ENCODE measurements around the gene FAM241A. TPM values are rescaled to one million over a fixed set of nuclear protein-coding genes. Genes with fewer than 3 reads are reported as not detected.
"Not testable (repeated sequence)": the region's sequence is repeated elsewhere in the genome, so short reads cannot be mapped to it uniquely, and the experiment has no call there.

Gene FAM241A
- total RNA-seq, 2 donors from 2014 or later, result 4.2 to 5.0 TPM

DNA sequence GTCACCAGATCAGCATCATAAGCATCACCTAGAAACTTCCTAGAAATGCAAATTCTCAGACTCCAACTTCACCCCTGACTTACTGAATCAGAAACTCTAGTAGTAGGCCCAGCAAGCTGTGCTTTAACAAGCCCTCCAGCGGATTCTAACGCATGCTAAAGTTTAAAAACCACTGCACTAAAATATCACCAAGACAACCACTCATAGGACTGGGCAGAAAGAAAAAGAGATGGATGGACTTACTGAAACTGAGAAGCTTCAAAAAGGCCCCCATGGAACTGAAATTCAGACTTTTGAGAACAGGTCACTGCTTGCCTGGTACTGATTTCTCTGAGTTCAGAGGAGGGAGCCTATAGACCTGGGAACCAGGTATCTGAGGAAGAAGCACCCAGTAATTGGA lies 40.1 kb downstream of the FAM241A start:
- Mint-ChIP-seq H3K9me3 (no peaks in the 10 kb centered on the region), H3K4me3 (no peak overlapping the region), H3K36me3 (ENCODE audit: insufficient read depth in 2 of 2) (peaks cover 5 to 15% of the 10 kb centered on the region in 2 donors), H3K27me3 (ENCODE audit: low read depth) (no peaks in the 10 kb centered on the region), H3K27ac (no peak overlapping the region), H3K4me1 (ENCODE audit: low read depth) (peaks cover 48% of the 10 kb centered on the region)
- DNase-seq (no peak), ATAC-seq (replicated peaks in 1 of 2) (peak in 1 of 2 donors; percentile 39)

DNA sequence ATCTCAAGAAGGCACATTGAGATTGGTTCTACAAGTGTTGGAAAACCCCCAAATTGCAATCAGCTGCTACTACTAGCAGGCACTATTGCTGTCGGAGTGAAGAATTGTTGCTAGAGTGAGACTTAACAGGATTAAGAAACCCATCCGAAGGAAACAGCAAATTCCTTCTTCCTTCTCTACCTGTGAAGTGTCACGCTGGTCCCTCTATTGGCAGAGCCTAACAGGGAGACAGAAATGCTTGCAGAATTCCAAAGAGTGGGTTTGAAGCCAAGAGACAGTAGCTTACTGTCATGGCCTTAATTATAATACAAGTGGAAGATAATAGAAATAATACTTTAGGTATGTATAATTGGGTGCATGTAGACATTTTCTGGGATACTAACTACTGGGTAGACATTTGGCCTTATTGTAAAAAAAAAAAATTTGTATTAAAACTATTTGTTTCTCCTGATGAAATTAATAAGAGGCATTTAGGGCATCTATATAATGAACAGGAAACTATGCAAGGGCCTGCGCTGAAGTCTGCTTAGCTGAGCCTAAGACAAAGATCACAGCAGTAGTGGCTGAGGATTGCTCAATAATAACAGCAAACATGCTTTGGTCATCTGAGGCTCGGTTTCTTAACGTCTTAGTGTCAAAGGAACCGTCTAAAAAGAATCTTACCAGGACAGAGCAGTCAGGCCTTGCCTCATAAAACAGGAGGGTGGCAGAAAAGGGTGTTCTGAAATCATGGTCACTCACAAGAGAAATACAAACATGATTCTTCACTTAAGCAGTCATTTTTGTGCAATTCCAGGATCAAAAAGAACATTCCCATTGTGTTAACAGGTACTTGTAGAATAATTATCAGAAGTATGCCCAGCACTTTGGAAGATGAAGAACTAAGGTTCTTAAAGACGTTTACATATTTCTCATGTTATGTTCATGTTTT lies 40.8 kb downstream of the FAM241A start:
- Mint-ChIP-seq H3K9me3 (no peaks in the 10 kb centered on the region), H3K27ac (no peak overlapping the region), H3K4me1 (ENCODE audit: low read depth) (peaks cover 43% of the 10 kb centered on the region), H3K27me3 (ENCODE audit: low read depth) (no peaks in the 10 kb centered on the region), H3K4me3 (no peak overlapping the region), H3K36me3 (ENCODE audit: insufficient read depth in 2 of 2) (peaks cover 5 to 11% of the 10 kb centered on the region in 2 donors)
- ATAC-seq (replicated peaks in 1 of 2) (no peak), DNase-seq (no peak)

DNA sequence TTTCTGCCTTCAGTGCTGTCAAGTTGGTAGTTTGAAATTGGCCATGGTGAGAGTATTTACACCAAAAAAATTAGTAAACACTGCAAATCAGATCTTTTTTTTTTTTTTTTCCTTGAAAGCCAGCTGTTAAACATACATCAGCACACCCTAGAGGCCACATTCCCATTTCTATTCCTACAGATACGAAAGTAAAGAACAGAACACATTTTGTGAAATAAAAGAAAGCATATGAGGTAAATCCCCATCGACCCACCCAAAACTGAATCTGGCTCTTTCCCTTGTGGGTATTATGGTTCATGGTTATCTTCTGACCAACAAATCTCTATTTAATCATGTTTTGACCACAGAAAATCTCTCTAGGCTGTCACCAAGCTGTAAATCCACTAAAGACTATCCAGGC lies 44.5 kb downstream of the FAM241A start:
- H3K27ac Mint-ChIP-seq, result no peak overlapping the region
- DNase-seq, result no peak
- H3K27me3 Mint-ChIP-seq (ENCODE audit: low read depth), result no peaks in the 10 kb centered on the region
- peaks cover 4 to 5% of the 10 kb centered on the region in 2 donors for H3K36me3 Mint-ChIP-seq (ENCODE audit: insufficient read depth in 2 of 2)
- peaks cover 6% of the 10 kb centered on the region for H3K4me1 Mint-ChIP-seq (ENCODE audit: low read depth)
- ATAC-seq (replicated peaks in 1 of 2), result no peak
- H3K4me3 Mint-ChIP-seq, result no peak overlapping the region
- H3K9me3 Mint-ChIP-seq, result no peaks in the 10 kb centered on the region

DNA sequence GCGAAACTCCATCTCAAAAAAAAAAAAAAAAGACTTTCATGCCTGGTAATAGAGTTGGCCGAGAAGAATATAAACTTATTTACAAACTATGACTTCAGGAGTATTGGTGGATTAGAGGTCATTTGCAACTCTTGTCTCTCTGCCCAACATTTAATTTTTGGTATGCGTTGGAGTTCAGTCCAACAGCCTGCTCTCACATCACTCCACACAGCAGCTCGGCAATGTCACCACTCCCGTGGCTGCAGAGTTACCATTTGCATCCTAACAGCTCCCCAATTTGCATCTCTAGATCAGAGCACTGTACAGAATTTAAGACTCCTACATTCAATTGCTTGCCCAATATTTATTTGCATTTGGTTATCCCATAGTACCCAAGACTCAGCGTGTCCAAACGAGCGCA lies 45.4 kb downstream of the FAM241A start:
- H3K4me1 Mint-ChIP-seq (ENCODE audit: low read depth), result no peaks in the 10 kb centered on the region
- H3K27me3 Mint-ChIP-seq (ENCODE audit: low read depth), result no peaks in the 10 kb centered on the region
- H3K36me3 Mint-ChIP-seq (ENCODE audit: insufficient read depth in 2 of 2), result peaks cover 4 to 7% of the 10 kb centered on the region in 2 donors
- no peaks in the 10 kb centered on the region for H3K9me3 Mint-ChIP-seq
- DNase-seq (no peak), ATAC-seq (replicated peaks in 1 of 2) (no peak)
- no peak overlapping the region for H3K27ac Mint-ChIP-seq
- H3K4me3 Mint-ChIP-seq, result no peak overlapping the region

DNA sequence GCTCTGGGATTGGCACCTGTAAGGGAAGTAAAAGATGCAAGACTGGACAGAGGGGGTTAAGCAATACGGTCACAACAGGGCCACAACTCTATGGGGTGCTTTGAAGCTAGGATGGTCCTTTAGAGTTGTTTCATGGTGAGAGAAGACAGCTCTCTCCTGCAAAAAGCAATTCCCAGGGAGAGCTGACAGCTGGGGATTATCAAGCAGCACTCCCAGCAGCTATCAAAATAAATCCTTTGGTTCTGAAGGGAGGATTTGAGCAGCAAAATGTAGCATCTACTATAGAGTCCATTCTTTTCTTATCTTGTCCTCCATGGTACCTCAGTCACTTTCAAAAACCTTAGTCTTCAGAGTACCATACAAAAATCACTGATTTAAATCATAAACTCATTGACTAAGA lies 51.2 kb downstream of the FAM241A start:
- ATAC-seq (replicated peaks in 1 of 2), result no peak
- peaks cover 5% of the 10 kb centered on the region for H3K27me3 Mint-ChIP-seq (ENCODE audit: low read depth)
- H3K27ac Mint-ChIP-seq, result no peak overlapping the region
- H3K36me3 Mint-ChIP-seq (ENCODE audit: insufficient read depth in 2 of 2), result peaks cover 0 to 2% of the 10 kb centered on the region in 2 donors
- H3K9me3 Mint-ChIP-seq, result no peaks in the 10 kb centered on the region
- peaks cover 20% of the 10 kb centered on the region for H3K4me1 Mint-ChIP-seq (ENCODE audit: low read depth)
- H3K4me3 Mint-ChIP-seq, result no peak overlapping the region
- no peak for DNase-seq

DNA sequence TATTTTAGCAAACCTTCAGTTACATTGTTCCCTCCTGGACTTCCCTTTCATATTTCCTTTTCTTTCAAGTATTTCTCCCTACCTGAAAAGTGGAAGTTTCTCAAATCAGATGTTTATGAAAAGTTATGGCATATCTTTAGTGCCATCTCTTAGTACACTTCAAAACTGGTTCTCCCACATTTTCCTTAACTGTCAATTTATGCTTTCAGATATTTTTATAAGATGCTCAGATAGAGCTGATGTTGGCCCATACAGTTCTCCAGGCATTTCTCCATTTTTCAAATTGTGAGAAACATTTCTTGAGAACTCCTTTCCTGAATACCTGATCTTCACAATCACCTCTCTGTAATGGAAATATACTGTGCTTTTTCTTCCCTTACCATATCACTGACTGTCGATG lies 53.8 kb downstream of the FAM241A start:
- H3K4me1 Mint-ChIP-seq (ENCODE audit: low read depth), result peaks cover 20% of the 10 kb centered on the region
- DNase-seq (no peak), ATAC-seq (replicated peaks in 1 of 2) (peak; percentile 37 to 49)
- peaks cover 0 to 2% of the 10 kb centered on the region in 2 donors for H3K36me3 Mint-ChIP-seq (ENCODE audit: insufficient read depth in 2 of 2)
- no peaks in the 10 kb centered on the region for H3K9me3 Mint-ChIP-seq
- peaks cover 5% of the 10 kb centered on the region for H3K27me3 Mint-ChIP-seq (ENCODE audit: low read depth)
- H3K4me3 Mint-ChIP-seq, result peak overlapping the region; percentile 52 to 71
- peak overlapping the region; percentile 27 for H3K27ac Mint-ChIP-seq

DNA sequence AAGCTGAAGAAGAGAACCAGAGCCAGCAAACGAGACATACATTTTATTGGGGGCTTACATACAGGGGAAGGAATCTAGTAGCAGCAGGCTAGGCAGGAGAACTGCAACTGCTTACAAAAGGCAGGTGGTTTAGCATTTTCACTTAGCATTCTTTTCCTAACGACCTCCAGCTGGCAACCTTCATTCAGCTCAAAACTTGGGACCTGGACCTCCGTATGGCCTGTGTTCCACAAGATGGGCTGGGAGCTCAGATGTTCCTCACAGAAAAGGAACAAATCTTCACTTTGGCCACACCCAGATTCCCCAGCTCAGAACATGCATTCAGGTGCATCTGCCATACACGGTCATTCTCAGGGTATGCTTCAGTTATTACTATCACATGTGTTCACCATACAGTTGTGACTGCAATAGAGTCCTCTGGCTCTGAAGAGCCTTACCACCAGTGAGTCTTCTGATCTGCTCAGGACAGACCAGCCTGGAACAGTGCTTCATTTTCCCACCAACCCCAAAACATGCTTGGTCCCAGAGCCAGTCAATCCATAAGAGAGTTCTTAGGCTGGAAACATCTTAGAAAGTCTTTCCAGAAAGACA lies 56.8 kb downstream of the FAM241A start:
- H3K27ac Mint-ChIP-seq, result no peak overlapping the region
- H3K4me3 Mint-ChIP-seq, result no peak overlapping the region

DNA sequence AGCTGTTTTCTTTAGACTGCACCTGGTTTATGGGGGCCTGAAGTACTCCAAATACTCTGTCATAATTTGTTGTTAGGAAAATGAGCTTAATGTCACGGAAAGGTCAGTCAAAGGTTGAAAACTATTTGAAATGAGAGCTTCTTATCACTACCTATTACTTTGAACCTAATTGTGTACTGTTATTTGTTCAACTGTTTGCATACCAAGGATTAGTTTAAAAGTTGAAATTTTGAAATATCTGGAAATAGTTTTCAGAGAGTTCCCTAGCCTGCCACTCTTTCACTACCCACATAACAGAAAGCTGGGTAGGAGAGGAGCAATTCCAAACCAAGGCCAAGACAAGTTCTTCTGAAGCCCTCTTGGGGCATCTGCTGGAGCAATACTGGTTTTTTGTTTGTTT lies 58.3 kb downstream of the FAM241A start:
- DNase-seq (no peak), ATAC-seq (replicated peaks in 1 of 2) (no peak)
- H3K9me3 Mint-ChIP-seq, result no peaks in the 10 kb centered on the region
- H3K27ac Mint-ChIP-seq, result no peak overlapping the region
- H3K4me1 Mint-ChIP-seq (ENCODE audit: low read depth), result peaks cover 20% of the 10 kb centered on the region
- peaks cover 5% of the 10 kb centered on the region for H3K27me3 Mint-ChIP-seq (ENCODE audit: low read depth)
- no peak overlapping the region for H3K4me3 Mint-ChIP-seq
- H3K36me3 Mint-ChIP-seq (ENCODE audit: insufficient read depth in 2 of 2), result no peaks in the 10 kb centered on the region

More for the DNA sequence above, 56.8 kb downstream of the FAM241A start:
- Mint-ChIP-seq H3K9me3 (no peaks in the 10 kb centered on the region), H3K4me1 (ENCODE audit: low read depth) (peaks cover 20% of the 10 kb centered on the region), H3K36me3 (ENCODE audit: insufficient read depth in 2 of 2) (no peaks in the 10 kb centered on the region), H3K27me3 (ENCODE audit: low read depth) (peaks cover 5% of the 10 kb centered on the region)
- ATAC-seq (replicated peaks in 1 of 2) (peak; percentile 36 to 44), DNase-seq (no peak)

DNA sequence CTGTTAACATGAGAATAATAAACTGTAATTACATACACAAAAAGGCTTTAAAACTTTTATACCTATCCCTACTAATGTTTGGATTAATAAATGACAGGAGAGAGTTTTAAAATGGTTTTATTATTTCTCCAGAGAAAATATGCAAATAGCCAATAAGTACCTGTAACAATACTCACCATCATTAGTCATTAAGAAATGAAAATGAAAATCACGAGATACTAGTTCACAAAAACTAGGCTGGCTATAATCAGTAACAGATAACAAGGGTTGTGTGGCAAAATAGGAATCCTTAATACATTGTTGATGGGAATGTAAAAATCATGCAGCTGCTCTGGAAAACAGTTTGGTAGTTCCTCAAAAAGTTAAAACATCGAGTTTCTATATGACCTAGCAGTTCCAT lies 61.2 kb downstream of the FAM241A start:
- ATAC-seq (replicated peaks in 1 of 2) (no peak), DNase-seq (no peak)

DNA sequence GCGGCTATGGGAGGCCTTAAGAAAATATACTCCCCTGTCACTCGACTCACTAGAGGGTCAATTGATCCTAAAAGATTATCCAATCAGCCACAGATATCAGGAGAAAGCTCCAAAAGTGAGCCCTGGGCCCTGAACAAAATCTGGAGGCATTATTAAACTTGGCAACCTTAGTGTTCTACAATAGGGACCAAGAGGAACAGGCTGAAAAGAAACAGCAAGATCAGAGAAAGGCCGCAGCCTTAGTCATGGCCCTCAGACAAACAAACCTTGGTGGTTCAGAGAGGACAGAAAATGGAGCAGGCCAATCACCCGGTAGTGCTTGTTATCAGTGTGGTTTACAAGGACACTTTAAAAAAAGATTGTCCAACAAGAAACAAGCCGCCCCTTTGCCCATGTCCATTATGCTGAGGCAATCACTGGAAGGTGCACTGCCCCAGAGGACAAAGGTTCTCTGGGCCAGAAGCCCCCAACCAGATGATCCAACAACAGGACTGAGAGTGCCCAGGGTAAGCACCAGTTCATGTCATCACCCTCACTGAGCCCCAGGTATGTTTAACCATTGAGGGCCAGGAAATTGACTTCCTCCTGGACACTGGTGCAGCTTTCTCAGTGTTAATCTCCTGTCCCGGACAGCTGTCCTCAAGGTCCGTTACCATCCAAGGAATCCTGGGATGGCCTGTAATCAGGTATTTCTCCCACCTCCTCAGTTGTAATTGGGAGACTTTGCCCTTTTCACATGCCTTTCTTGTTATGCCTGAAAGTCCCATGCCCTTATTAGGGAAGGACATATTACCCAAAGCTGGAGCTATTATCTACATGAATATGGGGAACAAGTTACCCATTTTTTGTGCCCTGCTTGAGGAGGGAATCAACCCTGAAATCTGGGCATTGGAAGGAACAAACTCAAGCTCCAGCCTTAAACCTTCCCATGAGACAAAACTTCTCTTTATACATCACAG lies 63.2 kb downstream of the FAM241A start:
- not testable (repeated sequence) for H3K27me3 Mint-ChIP-seq (ENCODE audit: low read depth); H3K4me1 Mint-ChIP-seq (ENCODE audit: low read depth); H3K27ac Mint-ChIP-seq; H3K9me3 Mint-ChIP-seq; ATAC-seq (replicated peaks in 1 of 2); H3K4me3 Mint-ChIP-seq; H3K36me3 Mint-ChIP-seq (ENCODE audit: insufficient read depth in 2 of 2); DNase-seq

More for the DNA sequence above, 61.2 kb downstream of the FAM241A start:
- Mint-ChIP-seq H3K9me3 (no peaks in the 10 kb centered on the region), H3K36me3 (ENCODE audit: insufficient read depth in 2 of 2) (no peaks in the 10 kb centered on the region), H3K4me3 (no peak overlapping the region), H3K27me3 (ENCODE audit: low read depth) (no peaks in the 10 kb centered on the region), H3K4me1 (ENCODE audit: low read depth) (no peaks in the 10 kb centered on the region), H3K27ac (no peak overlapping the region)

DNA sequence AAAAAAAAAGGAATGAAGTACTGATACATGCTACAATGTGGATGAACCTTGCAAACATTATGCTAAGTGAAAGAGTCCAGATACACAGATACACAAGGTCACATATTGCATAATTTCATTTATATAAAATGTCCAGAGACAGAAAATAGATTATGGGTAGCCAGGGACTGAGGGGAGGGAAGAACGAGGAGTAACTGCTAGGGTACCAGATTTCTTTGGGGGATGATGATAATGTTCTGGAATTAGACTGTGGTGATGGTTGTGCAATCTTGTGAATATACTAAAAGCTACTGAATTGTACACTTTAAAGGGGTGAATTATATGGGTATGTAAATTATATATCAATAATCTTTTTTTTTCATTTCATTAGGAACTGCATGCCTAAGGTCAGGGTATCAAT lies 65.5 kb downstream of the FAM241A start:
- H3K27ac Mint-ChIP-seq, result no peak overlapping the region
- no peak for ATAC-seq (replicated peaks in 1 of 2)
- no peak for DNase-seq

DNA sequence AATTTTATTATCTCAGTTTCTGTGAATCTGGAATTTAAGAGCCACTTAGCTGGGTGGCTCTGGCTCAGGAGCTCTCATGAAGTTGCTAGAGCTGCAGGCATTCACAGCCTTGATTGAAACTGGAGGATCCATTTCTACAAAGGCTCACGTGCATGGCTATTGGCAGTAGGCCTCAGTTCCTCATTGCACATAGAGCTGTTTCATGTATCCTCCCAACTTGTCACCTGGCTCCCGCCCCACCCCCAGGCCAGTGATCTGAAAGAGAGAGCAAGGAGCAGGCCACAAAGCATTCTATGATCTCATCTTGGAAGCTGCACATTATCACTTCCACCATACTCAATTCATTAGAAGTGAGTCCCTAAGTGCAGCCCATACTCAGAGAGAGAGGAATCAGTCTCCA lies 67.8 kb downstream of the FAM241A start:
- Mint-ChIP-seq H3K36me3 (ENCODE audit: insufficient read depth in 2 of 2) (no peaks in the 10 kb centered on the region), H3K4me1 (ENCODE audit: low read depth) (peaks cover 6% of the 10 kb centered on the region)
- ATAC-seq (replicated peaks in 1 of 2), result no peak

More for the DNA sequence above, 65.5 kb downstream of the FAM241A start:
- no peaks in the 10 kb centered on the region for H3K27me3 Mint-ChIP-seq (ENCODE audit: low read depth)
- H3K4me1 Mint-ChIP-seq (ENCODE audit: low read depth), result peaks cover 6% of the 10 kb centered on the region
- H3K4me3 Mint-ChIP-seq, result no peak overlapping the region
- H3K36me3 Mint-ChIP-seq (ENCODE audit: insufficient read depth in 2 of 2), result no peaks in the 10 kb centered on the region
- H3K9me3 Mint-ChIP-seq, result no peaks in the 10 kb centered on the region

DNA sequence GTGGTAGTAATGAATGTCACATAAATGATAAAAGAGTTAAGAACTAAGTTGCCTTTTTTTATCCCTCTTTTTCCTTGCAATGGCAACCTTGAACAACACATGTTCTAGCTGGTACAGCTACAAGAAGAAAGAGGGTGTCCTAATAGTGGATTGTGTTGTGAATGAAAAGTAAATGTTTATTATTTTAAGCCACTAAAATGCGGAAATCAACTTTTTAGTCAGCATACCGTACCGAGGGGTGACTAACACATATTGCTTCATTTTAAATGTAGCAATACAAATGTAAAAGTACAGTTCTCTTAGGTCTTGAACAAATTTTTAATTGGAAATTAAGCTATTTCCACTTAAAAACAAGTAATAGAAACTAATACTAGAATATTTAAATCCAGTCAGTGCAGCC lies 68.6 kb downstream of the FAM241A start:
- Mint-ChIP-seq H3K36me3 (ENCODE audit: insufficient read depth in 2 of 2) (no peaks in the 10 kb centered on the region), H3K4me1 (ENCODE audit: low read depth) (peaks cover 6% of the 10 kb centered on the region), H3K27me3 (ENCODE audit: low read depth) (no peaks in the 10 kb centered on the region), H3K4me3 (no peak overlapping the region), H3K27ac (no peak overlapping the region), H3K9me3 (no peaks in the 10 kb centered on the region)
- DNase-seq, result no peak
- no peak for ATAC-seq (replicated peaks in 1 of 2)

More for the DNA sequence above, 67.8 kb downstream of the FAM241A start:
- H3K27me3 Mint-ChIP-seq (ENCODE audit: low read depth), result no peaks in the 10 kb centered on the region
- H3K27ac Mint-ChIP-seq, result no peak overlapping the region
- H3K4me3 Mint-ChIP-seq, result no peak overlapping the region
- no peak for DNase-seq
- H3K9me3 Mint-ChIP-seq, result no peaks in the 10 kb centered on the region
